Forelimb muscle (tissue), 1 donor: ENCODE measurements around the gene TMEM106C. TPM values are rescaled to one million over a fixed set of nuclear protein-coding genes. Genes with fewer than 3 reads are reported as not detected.
"Not testable (repeated sequence)": the region's sequence is repeated elsewhere in the genome, so short reads cannot be mapped to it uniquely, and the experiment has no call there.

Experiments used
- DNase-seq: peaks from one replicate; pipeline ENCODE4 v3.0.0-alpha.2; 2013; ENCODE audit warnings: low read depth
- polyA plus RNA-seq: library from polyadenylated mRNA; unstranded; fragments of 120-200 nt; gene quantifications from one replicate; pipeline ENCODE4 v1.2.1, GENCODE V29; 2013; ENCODE audit not compliant: insufficient read length

The TMEM106C gene
- polyA plus RNA-seq, 1 donor, result 52.1 TPM

DNA sequence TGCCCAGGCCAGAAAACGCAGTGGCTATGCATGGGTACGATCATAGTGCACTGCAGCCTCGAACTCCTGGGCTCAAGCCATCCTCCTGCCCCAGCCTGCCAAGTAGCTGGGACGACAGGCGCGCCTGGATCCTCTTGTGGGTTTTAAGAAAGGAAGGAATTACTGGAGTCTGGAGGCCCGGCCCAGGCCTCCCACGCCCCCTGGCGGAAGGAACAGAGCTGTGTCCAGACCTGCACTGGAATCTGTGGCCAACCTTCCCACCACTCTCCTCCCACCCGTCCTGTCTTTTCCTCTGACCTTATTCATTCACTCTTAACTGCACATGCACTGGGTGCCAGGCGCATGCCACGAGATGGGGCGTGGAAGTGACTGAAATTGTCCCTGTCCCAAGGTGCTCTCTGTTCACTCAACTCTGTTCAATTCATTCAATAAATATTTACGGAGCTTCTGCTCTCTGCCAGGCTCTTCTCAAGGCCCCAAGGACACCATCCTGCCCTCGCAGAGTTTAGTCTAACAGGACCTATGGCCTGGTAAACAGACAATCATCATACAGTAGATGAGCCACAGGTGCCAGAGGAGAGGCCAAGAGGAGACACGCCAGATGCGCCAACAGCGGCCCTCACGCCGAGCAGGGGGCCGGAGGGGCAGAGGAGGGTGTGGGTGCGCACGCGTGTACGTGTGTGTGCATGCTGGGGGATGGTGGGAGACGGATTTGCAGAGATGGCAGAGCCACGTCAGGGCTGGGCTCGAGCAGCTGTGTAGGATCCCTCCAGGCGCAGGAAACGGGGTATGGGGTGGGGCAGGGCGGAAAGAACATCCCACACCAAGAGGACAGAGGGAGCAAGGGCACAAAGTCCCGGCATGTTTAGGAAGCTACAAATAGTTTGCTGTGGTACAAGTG, 13.7 kb upstream of the TMEM106C start:
- DNase-seq, result no peak

DNA sequence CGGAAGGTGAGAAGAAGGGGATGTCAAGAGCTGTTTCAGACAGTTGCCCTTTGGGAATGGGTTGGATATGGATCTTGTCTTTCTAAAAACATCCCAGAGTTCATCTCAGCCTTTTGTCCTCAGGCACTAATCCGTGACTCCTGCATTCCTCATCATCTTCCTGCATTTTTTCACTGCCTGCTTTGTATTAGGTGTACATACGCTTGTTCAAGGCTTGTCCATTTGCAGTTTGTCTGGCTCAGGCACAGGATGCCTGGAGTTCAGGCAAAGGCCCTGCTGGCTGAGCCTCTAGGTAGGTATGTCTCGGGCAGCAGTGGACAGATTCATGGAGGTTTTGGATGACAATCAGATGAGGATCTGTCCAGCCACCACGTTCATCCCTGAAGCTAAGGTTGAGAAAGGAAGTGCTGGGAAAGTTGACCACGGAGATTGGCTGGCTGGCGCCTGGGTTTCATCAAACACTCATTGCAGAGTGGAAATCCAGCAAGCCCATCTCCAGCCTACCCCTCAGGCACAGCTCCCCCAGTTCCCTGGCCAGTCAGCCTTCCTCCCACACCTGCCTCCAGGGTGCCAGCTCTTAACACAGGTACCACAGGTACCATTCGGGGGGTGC, 12.4 kb upstream of the TMEM106C start:
- DNase-seq, result no peak

DNA sequence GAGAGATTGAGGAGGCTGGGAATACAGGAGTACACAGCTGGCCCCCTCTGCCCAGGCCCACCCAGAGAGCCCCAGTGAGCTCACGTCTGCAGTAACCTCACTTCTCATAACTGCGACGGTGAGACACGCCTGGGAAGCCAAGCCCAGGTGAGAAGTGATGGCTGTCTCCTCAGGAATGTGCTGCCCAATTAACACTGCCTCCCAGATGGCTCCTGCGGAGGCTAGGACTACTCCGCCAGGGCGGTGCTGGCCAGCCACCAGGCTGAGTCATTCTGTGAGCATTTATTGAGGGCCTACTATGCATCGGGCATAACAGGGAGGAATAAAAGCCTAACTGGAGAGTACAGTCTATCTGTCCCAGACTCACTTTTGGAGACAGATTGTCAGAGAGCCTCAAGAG, 9.3 kb upstream of the TMEM106C start:
- no peak for DNase-seq

DNA sequence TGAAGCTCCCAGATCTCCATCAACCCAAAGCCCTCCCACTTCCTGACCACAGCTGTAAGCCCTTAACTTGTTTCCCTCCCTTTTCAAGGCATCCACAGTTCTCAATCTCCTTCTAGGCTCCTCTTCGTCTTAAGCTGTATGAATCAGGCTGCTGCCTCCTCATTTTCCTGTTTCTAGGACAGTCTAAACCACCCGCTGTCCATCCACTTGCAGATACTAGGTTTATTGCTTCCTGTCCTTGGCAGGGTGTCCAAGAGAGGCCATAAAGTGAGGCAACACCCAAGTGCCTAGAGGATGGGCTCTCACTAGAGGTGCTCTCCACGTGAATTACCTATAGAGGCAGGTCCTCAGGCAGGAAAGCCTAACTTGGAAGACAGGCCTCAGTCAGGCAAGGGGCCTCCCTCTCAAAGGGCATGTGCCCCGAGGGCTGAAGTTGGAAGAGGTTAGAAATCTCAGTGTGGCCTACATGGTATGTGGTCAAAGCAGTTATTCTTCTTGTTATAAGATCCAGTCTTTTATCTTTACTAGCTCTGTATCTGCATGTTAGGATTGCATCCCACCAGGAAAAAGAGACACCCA, 8.8 kb upstream of the TMEM106C start:
- DNase-seq, result no peak

DNA sequence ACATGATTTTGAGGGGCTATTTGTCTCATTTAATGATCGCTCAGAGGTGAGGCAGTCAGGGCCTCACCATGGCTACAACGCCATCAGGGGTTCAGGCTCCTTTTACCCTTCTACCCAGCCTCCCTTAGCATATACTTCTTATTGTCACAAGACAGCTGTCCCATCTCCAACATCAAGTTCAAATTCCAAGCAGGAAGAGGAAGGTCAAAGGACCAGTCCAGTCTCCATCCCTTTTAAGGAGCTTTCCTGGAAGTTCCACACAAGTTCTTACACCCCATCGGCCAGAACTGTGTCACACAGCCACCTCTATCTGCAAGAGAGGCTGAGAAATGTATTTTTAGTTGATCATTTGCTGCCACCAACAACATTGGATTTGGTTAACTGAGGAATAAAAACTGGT, 8.3 kb upstream of the TMEM106C start:
- no peak for DNase-seq

DNA sequence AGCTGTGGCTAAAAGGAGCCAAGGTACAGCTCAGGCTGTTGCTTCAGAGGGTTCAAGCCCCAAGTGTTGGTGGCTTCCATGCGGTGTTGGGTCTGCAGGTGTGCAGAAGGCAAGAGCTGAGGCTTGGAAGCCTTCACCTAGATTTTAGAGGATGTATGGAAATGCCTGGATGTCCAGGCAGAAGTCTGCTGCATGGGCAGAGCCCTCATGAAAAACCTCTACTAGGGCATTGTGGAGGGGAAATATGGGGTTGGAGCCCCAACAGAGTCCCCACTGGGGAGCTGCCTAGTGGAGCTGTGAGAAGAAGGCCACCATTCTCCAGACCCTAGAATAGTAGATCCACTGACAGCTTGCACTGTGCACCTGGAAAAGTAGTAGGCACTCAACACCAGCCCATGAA, 5.7 kb upstream of the TMEM106C start:
- not testable (repeated sequence) for DNase-seq

DNA sequence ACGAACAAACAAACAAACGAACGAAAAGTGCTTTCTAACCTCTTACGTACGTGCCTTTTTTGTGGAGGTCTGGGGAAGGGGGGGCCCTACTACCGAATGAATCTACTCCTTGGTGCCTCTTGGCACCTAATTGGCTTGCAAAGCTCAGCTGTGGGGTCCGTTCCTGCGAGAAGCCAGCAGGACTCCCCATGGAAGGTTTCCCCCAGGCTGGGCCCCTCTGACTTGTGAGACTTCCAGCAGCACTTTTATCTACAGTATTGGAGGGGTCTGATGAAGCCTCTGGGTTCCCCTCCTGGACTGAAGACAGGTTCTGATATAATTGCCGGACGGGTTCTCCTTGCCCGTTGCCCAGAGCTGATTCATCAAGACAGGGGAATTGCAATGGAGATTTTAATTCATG, 1.2 kb upstream of the TMEM106C start:
- no peak for DNase-seq

DNA sequence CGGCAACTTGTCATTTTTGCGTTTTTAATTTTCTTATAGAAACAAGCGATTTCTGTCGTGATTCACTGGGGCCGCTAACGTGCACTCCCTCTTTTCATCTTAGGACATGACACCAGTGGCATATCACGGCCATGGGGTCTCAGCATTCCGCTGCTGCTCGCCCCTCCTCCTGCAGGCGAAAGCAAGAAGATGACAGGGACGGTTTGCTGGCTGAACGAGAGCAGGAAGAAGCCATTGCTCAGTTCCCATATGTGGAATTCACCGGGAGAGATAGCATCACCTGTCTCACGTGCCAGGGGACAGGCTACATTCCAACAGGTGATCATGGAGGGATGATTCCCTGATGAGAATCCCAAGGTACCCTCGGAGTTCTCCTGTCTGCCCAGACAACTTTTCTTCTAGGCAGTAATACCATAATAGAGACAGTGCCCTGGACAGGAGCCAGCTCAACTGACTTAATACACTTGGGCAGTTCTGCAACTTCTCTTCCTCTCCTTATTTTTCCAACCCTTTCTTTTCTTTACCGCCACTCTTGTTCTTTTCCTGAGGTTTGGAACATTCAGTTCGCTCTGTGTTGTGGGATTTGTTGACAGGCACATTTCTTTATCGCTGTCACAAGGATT, 821 bp downstream of the TMEM106C start:
- no peak for DNase-seq

DNA sequence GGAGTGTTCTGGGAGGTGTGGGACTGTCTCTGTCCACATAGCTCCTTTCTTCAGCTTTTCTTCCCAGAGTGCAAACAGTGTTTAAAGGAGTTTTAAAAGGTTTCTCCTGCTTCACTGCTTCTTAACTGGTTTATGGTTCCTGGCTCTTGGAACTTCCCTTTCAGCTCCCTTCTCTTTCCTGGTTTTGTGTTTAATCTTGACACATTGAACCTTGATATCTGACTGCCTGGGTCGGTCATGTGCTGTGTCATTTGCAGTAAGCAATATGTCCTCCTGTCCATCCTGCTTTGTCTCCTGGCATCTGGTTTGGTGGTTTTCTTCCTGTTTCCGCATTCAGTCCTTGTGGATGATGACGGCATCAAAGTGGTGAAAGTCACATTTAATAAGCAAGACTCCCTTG, 2.2 kb downstream of the TMEM106C start:
- DNase-seq, result no peak

DNA sequence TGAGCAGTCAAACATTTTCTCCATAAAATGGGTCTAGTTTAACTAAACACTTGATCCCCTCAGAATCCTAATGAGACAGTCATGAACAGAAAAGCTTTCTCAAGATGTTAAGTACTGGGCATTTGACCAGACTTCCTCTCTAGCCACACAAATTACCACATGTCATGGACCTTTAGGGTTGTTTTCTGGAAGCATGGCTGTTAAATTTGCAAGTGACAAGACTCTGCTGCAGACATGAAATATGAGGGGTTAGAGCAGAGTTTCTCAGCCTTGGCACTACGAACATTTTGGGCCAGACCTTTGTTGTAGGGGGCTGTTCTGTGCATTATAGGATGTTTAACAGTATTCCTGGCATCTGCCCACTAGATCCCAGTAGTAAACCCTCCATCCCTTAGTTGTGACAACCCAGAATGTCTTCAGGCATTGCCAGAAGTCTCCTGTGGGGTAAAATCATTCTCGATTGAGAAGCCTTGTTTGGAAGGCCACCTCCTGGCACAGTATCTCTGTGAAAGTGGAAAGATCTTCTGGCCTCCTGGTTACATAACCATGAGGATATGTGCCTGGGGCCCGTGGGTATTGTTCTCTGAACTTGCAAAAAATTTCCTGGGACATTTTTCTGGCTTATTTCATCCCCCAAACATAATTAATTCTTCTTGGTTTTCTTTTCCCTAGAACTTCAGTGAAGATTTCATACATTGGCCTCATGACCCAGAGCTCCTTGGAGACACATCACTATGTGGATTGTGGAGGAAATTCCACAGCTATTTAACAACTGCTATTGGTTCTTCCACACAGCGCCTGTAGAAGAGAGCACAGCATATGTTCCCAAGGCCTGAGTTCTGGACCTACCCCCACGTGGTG, 4.3 kb downstream of the TMEM106C start:
- DNase-seq, result peak; percentile 39

DNA sequence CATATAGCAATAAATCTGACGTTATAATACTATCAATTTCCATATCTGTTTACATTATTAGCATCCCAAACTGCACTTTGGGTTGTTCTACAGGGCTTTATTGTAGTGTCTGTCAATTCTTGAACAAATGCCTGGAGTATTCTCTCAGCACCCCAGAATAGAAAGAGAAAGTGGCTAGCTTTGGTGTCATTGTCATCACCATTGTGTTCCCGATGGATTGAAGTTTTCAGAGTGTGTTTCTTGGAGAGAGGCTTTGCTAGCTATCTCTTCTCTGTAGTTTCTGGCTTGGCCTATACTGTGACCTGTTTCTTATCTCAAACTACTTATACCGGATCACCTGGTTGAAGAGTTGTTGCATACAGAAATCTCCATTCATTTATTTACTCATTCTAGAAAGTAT, 6.4 kb downstream of the TMEM106C start:
- DNase-seq, result no peak

DNA sequence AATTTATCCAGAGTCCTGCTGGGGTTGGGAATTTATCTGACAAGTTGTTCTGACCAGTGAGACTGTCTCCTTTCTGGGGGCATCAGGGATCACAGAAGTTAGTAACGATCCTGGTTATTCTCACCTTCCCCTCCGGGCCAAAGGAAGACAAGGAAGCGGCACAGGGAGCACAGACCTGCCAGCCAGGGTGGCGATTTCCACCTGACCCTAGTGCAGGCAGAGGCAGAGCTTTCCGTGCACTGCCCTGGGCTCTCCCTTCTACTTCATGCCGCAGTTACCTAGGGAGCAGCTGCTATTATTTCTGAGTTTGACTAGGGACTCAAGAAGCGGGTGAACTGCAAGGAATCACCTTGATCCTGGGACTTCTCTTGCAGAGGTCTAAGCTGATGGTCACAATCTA, 7.4 kb downstream of the TMEM106C start:
- no peak for DNase-seq

DNA sequence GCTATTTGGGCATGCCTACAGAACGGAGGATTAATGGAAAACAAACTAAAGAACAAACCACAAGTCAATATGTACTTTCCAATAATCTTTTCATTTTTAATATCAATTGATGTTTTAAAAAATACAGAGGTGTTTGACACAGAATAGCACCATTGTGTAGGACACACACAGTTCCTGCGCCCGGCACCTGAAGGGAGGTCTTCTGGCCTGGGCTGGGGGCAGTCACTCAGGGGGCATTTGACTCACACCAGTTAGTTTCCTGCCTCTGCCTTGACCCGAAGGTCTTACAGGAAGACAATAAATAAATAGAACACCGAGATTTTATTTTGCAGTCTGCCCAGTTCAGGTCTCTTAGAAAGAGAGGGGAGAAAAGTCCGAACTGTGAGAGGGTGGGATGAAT, 9.5 kb downstream of the TMEM106C start:
- DNase-seq, result no peak

DNA sequence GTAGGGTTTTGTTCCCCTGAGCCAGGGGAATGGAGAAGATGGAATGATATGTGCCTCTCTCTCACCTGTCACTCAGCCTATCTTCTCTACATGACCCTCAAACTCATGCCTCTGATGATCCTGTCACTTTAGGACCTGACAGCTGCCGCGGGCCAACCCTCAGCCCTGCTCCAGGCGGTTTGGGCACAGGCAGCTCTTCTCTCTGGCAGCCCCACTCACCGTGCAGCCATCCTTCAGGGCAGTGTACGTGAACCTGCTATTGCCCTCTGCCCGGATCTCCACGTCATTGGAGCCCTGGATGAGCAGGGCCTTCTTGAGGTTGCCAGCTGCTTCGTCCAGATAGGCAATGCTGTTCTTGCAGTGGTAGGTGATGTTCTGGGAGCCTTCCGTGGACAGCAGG, 10.5 kb downstream of the TMEM106C start:
- DNase-seq, result no peak

DNA sequence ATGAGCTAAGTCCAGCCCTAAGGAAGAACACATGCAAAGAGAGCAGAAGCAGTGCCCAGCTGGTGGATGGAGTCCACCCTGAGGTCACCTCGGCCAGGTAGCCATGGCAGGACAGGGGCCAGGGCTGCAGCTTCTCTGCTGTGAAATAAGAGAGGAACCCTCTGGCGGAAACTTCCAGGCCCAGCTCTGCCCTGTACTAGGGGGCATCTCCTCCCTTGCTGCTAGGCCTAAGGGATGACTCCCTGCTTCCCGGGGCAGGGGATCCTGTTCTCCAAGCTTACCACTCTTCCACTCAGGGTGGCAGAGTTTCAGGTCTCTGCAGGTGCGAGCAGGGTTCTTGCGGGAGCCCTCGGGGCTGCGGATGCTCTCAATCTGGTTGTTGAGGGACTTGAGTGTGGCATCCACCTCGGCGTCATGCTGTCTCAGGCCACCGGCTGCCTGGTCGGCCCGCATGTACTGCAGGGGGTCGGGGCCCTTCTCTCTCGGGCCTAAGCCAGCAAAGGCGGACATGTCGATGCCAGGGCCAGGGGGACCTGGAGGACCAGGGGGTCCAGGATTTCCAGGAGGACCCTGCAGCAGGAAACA, 11.7 kb downstream of the TMEM106C start:
- no peak for DNase-seq

DNA sequence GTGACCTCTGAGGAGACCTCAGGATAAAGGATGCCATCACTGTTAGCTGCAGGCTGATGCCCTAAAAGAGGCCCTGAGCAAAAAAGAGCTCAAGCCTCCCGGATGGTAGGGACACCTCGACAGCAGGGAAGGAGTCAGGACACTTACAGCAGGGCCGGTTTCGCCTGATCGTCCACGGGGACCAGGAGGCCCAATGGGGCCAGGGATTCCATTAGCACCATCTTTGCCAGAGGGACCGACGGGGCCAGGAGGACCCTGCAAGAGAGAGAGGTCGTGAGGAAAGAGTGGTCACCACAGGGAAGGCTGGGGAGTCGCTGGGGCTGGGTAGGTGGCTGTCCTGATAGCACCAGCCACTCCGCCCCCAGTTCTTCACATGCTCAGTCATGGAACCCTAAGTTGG, 12.4 kb downstream of the TMEM106C start:
- no peak for DNase-seq

DNA sequence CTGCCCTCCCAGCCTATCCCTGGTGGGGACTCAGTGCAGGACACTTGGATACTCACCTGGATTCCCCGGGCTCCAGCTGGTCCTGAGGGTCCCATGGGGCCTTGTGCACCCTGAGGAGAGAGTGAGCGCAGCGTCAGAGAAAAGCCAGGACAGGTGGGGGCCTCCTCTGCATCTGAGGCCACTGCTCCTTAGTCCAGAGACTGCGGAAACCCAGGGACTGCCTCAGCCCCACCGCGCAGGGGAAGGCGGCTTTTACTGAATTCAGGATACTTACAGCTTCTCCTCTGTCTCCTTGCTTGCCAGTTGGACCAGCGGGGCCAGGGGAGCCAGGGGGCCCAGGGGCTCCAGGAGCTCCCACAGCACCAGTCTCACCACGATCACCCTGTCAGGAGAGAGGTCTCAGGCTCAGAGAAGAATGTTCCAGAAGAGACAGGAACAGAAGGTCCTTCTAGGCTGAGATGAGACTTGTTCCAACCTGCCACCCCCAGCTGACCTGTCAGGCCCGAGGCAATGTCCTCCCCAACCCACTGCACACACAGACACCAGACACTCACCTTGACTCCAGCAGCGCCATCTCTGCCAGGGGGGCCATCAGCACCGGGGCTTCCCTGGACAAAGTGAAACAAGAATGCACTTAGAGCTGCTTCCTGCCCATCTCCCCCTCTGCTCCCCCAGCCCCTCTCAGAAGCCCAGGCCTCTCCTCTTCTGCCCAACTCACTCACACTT, 13.8 kb downstream of the TMEM106C start:
- DNase-seq, result no peak

DNA sequence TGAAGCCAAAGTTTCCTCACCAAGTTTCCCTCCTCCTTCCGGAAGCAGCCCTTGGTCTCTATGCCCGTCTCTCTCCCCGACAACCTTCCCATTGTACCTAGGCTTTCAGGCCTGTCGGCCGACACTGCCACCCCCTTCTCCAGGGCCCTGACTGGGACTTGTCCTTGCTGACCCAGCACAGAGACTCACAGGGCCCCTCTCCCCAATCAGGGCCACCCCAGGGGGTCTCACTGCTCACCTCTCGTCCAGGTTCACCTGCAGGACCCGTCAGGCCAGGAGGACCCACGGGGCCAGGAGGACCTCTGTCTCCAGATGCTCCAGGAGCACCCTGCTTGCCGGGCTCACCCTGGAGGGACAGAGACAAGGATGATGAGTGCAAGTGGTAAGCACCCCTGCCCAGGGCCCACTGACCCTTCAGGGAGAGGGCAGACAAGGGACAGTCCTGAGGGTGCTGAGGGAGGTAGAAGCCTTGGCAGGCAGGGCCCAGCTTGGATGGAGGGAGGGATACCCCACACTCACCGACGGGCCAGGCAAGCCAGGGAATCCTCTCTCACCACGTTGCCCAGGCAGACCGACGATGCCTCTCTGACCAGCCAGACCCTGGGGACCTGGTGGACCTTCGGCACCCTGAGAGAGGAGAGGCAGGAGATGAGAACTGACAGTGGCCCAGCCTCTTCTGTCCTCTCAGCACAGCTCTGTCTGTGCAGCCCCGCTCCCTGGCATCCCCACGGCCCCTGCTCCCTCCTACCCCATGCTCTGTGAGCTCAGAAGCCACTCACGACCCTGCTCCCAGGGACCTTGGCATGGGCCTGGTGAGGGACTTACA, 14.6 kb downstream of the TMEM106C start:
- DNase-seq, result no peak

DNA sequence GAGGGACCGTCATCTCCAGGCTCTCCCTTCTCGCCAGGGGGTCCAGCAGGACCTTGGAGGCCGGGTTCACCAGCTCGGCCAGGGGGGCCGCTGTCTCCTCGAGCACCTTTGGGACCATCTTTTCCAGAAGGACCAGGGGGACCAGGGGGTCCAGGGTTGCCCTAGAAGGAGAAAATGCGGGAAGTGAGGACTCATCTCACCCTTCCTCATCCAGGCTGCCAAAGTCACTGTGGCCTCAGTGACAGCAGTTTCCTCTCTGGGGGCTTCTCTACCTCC, 15.1 kb downstream of the TMEM106C start:
- DNase-seq, result no peak

DNA sequence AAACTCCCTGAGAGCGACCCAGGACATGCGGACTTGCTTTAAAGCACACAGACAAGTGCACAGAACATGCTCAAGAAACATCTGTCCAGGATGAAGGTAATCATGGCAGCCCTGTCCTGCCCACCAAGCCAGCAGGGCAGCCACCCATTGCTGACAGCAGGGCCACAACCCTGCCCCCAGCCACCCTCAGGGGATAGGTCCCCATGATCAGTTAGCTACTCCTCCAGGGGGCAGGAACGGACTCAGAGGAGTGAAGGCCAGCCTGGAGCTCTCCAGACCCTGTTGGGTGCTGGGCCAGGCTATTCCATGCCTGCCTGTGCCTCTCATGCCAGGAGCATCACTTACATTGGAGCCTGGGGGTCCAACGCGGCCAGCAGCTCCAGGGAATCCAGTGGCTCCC, 15.8 kb downstream of the TMEM106C start:
- no peak for DNase-seq
